A172 (cell line): ENCODE results near the gene ARHGAP30. TPM values are rescaled to one million over a fixed set of nuclear protein-coding genes. Genes with fewer than 3 reads are reported as not detected.

Source experiments
- DNase-seq: peaks from one replicate; pipeline ENCODE4 v3.0.0-alpha.2; 2015; ENCODE audit warnings: low spot score
- total RNA-seq: library from RNA; depleted of rRNA; stranded (reverse); fragments of >200 nt; shearing (Covaris generic); gene quantifications from 2 replicates; pipeline ENCODE4 v1.2.3, GENCODE V29; 2014; rRNA removed

ARHGAP30 gene
- total RNA-seq, 1 experiment from 2014 or later: 0.07 TPM

DNA sequence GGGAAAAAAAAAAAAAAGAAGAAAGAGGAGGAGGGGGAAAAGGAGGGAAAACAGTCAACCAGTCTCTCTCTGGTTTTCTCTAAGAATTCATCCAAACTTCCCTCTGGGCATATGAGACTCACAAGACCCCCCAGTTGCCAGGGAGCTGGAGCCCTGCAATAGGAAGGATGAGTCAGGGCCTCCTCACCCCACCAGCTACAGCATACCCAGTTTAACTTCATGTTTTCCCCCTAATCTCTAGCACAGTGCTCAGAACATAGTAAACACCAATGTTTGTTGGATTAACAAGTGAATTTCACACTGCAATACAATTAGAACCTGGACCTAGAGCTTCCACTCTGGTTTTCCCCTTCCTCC is 56.6 kb downstream of the ARHGAP30 start:
- no peak for DNase-seq

DNA sequence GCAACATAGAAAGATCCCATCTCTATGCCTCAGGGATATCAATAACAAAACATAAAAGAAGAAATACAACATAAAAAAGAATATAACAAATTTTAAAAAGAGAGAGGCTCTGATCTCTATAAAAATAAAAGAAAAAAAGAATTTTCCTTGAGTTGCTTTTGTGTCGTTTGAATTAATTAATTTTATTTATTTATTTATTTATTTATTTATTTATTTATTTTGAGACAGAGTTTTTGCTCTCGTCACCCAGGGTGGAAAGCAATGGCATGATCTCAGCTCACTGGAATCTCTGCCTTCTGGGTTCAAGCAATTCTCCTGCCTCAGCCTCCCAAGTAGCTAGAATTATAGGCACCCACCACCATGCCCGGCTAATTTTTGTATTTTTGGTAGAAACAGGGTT is 57.3 kb downstream of the ARHGAP30 start:
- DNase-seq: no peak

GRCh38 chr1:161009602-161010211 is 60.0 kb downstream of the ARHGAP30 start:
- no peak for DNase-seq

- no peak for DNase-seq
These were observed 60.7 kb downstream of the ARHGAP30 start for GRCh38 chr1:161008869-161009510.

- no peak for DNase-seq
These were observed 62.3 kb downstream of the ARHGAP30 start for GRCh38 chr1:161007369-161007768.

GRCh38 chr1:161006563-161006962 is 63.1 kb downstream of the ARHGAP30 start:
- no peak for DNase-seq

DNA sequence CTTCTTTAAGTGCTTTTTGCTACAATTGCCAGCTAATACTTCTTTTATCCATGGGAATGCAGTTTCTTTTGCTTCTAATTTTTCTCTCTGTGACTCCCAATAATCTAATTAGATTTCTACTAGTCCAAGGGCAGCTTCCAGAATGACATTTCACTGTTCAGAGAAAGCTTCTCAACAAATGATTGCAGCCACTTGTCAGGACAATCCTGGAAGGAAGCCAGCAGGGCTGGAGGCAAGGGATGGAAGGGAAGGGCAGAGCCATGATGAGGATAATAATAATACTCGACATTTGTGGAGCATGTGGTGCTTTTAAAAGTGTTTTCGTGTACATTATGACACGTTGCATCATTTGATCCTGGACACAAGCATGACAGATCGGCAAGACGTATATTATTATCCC is 68.2 kb downstream of the ARHGAP30 start:
- no peak for DNase-seq

GRCh38 chr1:161000736-161001480 is 68.8 kb downstream of the ARHGAP30 start:
- DNase-seq: no peak

GRCh38 chr1:160999376-160999775 is 70.3 kb downstream of the ARHGAP30 start:
- DNase-seq: no peak

- DNase-seq: peak; percentile 64
These were observed 72.2 kb downstream of the ARHGAP30 start for GRCh38 chr1:160997323-160998038.

Other genes with a start within 250 kb of the ARHGAP30 start
- gene CD244, start 207.0 kb downstream of the ARHGAP30 start, total RNA-seq: not detected in 2 replicates
- not detected in 2 replicates for gene ITLN1, start 184.7 kb downstream of the ARHGAP30 start, total RNA-seq
- gene ITLN2, start 115.1 kb downstream of the ARHGAP30 start, total RNA-seq: not detected in 2 replicates
- gene F11R, start 48.7 kb downstream of the ARHGAP30 start, total RNA-seq: 7.3 and 9.2 TPM in 2 replicates
- not detected in 2 replicates for gene TSTD1, start 30.9 kb downstream of the ARHGAP30 start, total RNA-seq
- 79.9 and 107 TPM in 2 replicates for gene USF1, start 23.9 kb downstream of the ARHGAP30 start, total RNA-seq
- gene NECTIN4, start 19.7 kb upstream of the ARHGAP30 start, total RNA-seq: 1.6 and 2.2 TPM in 2 replicates
- 3.8 and 4.0 TPM in 2 replicates for gene KLHDC9, start 28.5 kb upstream of the ARHGAP30 start, total RNA-seq
- 197 and 218 TPM in 2 replicates for gene PFDN2, start 48.1 kb upstream of the ARHGAP30 start, total RNA-seq
- 26.8 and 27.8 TPM in 2 replicates for gene NIT1, start 48.2 kb upstream of the ARHGAP30 start, total RNA-seq
- gene DEDD, start 62.8 kb upstream of the ARHGAP30 start, total RNA-seq: 37.8 and 40.1 TPM in 2 replicates
- gene UFC1, start 84.1 kb upstream of the ARHGAP30 start, total RNA-seq: 95.7 and 128 TPM in 2 replicates
- 5.2 and 5.7 TPM in 2 replicates for gene USP21, start 89.6 kb upstream of the ARHGAP30 start, total RNA-seq
- gene PPOX, start 96.5 kb upstream of the ARHGAP30 start, total RNA-seq: 37.1 and 39.9 TPM in 2 replicates
- 59.5 and 61.1 TPM in 2 replicates for gene B4GALT3, start 107.6 kb upstream of the ARHGAP30 start, total RNA-seq
- gene ADAMTS4, start 129.2 kb upstream of the ARHGAP30 start, total RNA-seq: not detected in 2 replicates
- gene NDUFS2, start 132.5 kb upstream of the ARHGAP30 start, total RNA-seq: 179 and 197 TPM in 2 replicates
- not detected in 2 replicates for gene FCER1G, start 145.4 kb upstream of the ARHGAP30 start, total RNA-seq
- not detected in 2 replicates for gene APOA2, start 153.7 kb upstream of the ARHGAP30 start, total RNA-seq
- gene TOMM40L, start 156.2 kb upstream of the ARHGAP30 start, total RNA-seq: 16.1 and 16.8 TPM in 2 replicates
- 0.50 TPM in 1 of 2 replicates, not detected in the other for gene NR1I3, start 168.3 kb upstream of the ARHGAP30 start, total RNA-seq
- gene PCP4L1, start 188.9 kb upstream of the ARHGAP30 start, total RNA-seq: not detected in 2 replicates
- gene MPZ, start 240.1 kb upstream of the ARHGAP30 start, total RNA-seq: 0.21 and 4.8 TPM in 2 replicates
- gene SDHC, start 244.5 kb upstream of the ARHGAP30 start, total RNA-seq: 32.8 and 48.8 TPM in 2 replicates